ENCODE data around the gene NEK9. TPM values are rescaled to one million over a fixed set of nuclear protein-coding genes. Genes with fewer than 3 reads are reported as not detected.
"Not testable (repeated sequence)": the region's sequence is repeated elsewhere in the genome, so short reads cannot be mapped to it uniquely, and the experiment has no call there.

The NEK9 gene
- total RNA-seq, 1 experiment from 2014 or later = 40.7 TPM

DNA sequence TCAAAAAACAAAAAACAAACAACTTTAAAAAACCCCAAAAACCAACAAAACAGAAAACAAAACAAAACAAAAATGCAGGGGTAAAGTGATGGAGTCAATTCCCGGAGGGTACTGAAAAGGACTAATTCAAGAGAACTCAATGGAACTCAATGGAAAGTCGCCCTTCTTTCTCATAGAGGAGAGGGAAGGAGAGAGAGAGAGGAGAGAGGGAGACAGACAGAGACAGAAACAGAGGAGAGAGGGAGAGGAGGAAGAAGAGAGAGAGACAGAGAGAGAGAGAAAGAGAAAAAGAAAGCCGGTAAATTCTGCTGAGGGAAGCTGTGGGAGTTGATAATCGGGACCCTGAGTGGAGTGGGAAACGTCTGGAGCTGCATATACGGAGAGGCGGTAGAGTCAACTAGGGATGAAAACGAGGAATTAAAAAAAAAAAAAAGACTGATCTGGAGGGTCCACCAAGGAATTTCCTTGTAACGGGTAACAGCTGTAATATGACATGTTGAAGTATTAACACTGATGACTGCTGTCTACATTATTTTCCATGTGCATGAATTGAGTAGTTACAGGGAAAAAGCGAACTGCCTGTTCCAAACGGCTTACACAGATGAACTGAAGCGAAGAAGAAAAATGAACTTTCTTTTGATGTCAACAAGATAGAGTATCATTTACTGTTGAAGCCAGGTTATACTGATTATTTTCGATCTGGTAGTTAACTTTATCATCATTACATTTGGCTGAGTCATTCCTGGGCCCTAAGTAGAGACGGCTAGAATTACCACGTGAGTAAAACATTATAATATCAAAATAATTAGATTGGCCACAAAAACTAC, 58.3 kb downstream of the NEK9 start:
- intact Hi-C loops (cut with micrococcal nuclease; ENCODE audit: unreplicated experiment) = no loop called here
- DNase-seq (ENCODE audit: low read depth, low spot score) (no peak), ATAC-seq (peak; percentile 18)
- TSS peak; percentile 94 for BruUV-seq (replicated peaks)
- no peaks in the 10 kb centered on the region for H3K9me3 ChIP-seq (ENCODE audit: control insufficient read depth, insufficient read depth, low read depth, low read length)
- H3K4me1 ChIP-seq (ENCODE audit: control insufficient read depth, insufficient read depth, low read length) = peaks cover 11% of the 10 kb centered on the region
- TF ChIP-seq, protein P1, sequence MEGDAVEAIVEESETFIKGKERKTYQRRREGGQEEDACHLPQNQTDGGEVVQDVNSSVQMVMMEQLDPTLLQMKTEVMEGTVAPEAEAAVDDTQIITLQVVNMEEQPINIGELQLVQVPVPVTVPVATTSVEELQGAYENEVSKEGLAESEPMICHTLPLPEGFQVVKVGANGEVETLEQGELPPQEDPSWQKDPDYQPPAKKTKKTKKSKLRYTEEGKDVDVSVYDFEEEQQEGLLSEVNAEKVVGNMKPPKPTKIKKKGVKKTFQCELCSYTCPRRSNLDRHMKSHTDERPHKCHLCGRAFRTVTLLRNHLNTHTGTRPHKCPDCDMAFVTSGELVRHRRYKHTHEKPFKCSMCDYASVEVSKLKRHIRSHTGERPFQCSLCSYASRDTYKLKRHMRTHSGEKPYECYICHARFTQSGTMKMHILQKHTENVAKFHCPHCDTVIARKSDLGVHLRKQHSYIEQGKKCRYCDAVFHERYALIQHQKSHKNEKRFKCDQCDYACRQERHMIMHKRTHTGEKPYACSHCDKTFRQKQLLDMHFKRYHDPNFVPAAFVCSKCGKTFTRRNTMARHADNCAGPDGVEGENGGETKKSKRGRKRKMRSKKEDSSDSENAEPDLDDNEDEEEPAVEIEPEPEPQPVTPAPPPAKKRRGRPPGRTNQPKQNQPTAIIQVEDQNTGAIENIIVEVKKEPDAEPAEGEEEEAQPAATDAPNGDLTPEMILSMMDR (IDR thresholded peaks at IDR 0.05) = no peak
- ChIA-PET CTCF (no interaction called here), POLR2A (interaction anchor here (0.6 to 1.1 kb wide), 4 partner anchors 14 to 156 kb away, joined by 3 to 7 read pairs (median 6); no protein-coding TSS in a partner anchor)
- no peaks in the 10 kb centered on the region for H3K27me3 ChIP-seq (ENCODE audit: control insufficient read depth, insufficient read depth, low read length)
- H3K4me3 ChIP-seq (ENCODE audit: low read depth in 2 of 2, low read length in 2 of 2) = peak overlapping the region; percentile 64 to 72
- H3K36me3 ChIP-seq (ENCODE audit: control insufficient read depth, insufficient read depth, low read length) = no peaks in the 10 kb centered on the region; the same call in 1 of the 2 replicates
- in situ Hi-C loops (cut with HindIII; ENCODE audit: low pct_unique_long_range_greater_than_20kb, low sequenced_read_pairs) = no loop called here
- H3K27ac ChIP-seq (ENCODE audit: low read length) = peak overlapping the region; percentile 99

DNA sequence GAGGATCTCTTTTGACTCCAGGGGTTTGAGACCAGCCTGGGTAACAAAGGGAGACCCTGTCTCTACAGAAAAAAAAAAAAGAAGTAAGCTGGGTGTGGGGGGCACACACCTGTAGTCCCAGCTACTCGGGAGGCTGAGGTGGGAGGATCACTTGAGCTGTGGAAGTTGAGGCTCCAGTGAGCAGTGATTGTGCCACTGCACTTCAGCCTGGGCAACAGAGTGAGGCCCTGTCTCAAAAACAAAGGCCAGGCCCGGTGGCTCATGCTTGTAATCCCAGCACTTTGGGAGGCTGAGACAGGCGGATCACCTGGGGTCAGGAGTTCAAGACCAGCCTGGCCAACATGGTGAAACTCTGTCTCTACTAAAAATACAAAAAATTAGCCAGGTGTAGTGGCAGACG, 59.1 kb downstream of the NEK9 start:
- CTCF ChIA-PET; intact Hi-C loops (cut with micrococcal nuclease; ENCODE audit: unreplicated experiment); ATAC-seq; DNase-seq (ENCODE audit: low read depth, low spot score); H3K9me3 ChIP-seq (ENCODE audit: control insufficient read depth, insufficient read depth, low read depth, low read length); BruUV-seq (replicated peaks); in situ Hi-C loops (cut with HindIII; ENCODE audit: low pct_unique_long_range_greater_than_20kb, low sequenced_read_pairs); H3K27me3 ChIP-seq (ENCODE audit: control insufficient read depth, insufficient read depth, low read length); H3K36me3 ChIP-seq (ENCODE audit: control insufficient read depth, insufficient read depth, low read length): not testable (repeated sequence)
- H3K4me1 ChIP-seq (ENCODE audit: control insufficient read depth, insufficient read depth, low read length) = peaks cover 14% of the 10 kb centered on the region
- H3K4me3 ChIP-seq (ENCODE audit: low read depth in 2 of 2, low read length in 2 of 2) = peak overlapping the region; percentile 64 to 72
- peak overlapping the region; percentile 99 for H3K27ac ChIP-seq (ENCODE audit: low read length)
- POLR2A ChIA-PET = interaction anchor here (0.6 to 0.7 kb wide), 2 partner anchors 17 to 157 kb away, joined by 4 to 7 read pairs; no protein-coding TSS in a partner anchor

DNA sequence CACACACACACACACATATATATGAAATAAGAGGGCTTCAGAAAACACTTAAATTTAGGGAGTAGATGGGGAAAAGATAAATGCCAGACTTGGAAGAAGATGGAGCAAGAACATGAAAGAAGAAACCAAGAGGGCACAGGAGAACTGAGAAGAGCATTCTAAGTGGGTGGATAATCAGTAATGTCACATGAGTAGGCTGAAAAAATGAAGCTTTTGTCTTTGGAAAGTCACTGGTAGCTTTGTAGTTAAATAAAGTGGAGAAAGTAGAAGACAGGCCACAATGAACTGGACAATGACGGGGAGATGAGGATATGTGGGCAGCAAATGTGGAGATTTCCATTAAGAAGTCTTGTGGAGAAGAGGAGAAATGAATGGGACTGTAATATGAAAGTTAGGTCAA, 59.6 kb downstream of the NEK9 start:
- H3K4me3 ChIP-seq (ENCODE audit: low read depth in 2 of 2, low read length in 2 of 2) = peak overlapping the region in 1 of 2 experiments; percentile 72; a peak in 1 of 4 replicates
- ChIA-PET CTCF (no interaction called here), POLR2A (no interaction called here)
- no peaks in the 10 kb centered on the region; the same call in 1 of the 2 replicates for H3K36me3 ChIP-seq (ENCODE audit: control insufficient read depth, insufficient read depth, low read length)
- H3K27me3 ChIP-seq (ENCODE audit: control insufficient read depth, insufficient read depth, low read length) = no peaks in the 10 kb centered on the region
- no peak for DNase-seq (ENCODE audit: low read depth, low spot score)
- no peaks in the 10 kb centered on the region for H3K9me3 ChIP-seq (ENCODE audit: control insufficient read depth, insufficient read depth, low read depth, low read length)
- intact Hi-C loops (cut with micrococcal nuclease; ENCODE audit: unreplicated experiment) (no loop called here), in situ Hi-C loops (cut with HindIII; ENCODE audit: low pct_unique_long_range_greater_than_20kb, low sequenced_read_pairs) (no loop called here)
- H3K4me1 ChIP-seq (ENCODE audit: control insufficient read depth, insufficient read depth, low read length) = peaks cover 17% of the 10 kb centered on the region
- ATAC-seq = no peak
- no TSS peak for BruUV-seq (replicated peaks)
- peak overlapping the region; percentile 99; the same call in 1 of the 2 replicates for H3K27ac ChIP-seq (ENCODE audit: low read length)
- TF ChIP-seq, protein P1 (IDR thresholded peaks at IDR 0.05) = no peak
- TF ChIP-seq, protein P2, sequence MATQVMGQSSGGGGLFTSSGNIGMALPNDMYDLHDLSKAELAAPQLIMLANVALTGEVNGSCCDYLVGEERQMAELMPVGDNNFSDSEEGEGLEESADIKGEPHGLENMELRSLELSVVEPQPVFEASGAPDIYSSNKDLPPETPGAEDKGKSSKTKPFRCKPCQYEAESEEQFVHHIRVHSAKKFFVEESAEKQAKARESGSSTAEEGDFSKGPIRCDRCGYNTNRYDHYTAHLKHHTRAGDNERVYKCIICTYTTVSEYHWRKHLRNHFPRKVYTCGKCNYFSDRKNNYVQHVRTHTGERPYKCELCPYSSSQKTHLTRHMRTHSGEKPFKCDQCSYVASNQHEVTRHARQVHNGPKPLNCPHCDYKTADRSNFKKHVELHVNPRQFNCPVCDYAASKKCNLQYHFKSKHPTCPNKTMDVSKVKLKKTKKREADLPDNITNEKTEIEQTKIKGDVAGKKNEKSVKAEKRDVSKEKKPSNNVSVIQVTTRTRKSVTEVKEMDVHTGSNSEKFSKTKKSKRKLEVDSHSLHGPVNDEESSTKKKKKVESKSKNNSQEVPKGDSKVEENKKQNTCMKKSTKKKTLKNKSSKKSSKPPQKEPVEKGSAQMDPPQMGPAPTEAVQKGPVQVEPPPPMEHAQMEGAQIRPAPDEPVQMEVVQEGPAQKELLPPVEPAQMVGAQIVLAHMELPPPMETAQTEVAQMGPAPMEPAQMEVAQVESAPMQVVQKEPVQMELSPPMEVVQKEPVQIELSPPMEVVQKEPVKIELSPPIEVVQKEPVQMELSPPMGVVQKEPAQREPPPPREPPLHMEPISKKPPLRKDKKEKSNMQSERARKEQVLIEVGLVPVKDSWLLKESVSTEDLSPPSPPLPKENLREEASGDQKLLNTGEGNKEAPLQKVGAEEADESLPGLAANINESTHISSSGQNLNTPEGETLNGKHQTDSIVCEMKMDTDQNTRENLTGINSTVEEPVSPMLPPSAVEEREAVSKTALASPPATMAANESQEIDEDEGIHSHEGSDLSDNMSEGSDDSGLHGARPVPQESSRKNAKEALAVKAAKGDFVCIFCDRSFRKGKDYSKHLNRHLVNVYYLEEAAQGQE (IDR thresholded peaks at IDR 0.05; ENCODE audit: insufficient read depth in 1 of 2, low read depth in 2 of 2, low read length in 1 of 2) = no peak
- no peak for TF ChIP-seq POLR2AphosphoS5 (IDR thresholded peaks at IDR 0.05; ENCODE audit: low read depth, low read length)
- no peak for TF ChIP-seq TCF7L2 (IDR thresholded peaks at IDR 0.05; ENCODE audit: low read depth, low read length)
- TF ChIP-seq SIN3A (IDR thresholded peaks at IDR 0.05; ENCODE audit: borderline replicate concordance, insufficient read depth, low read depth, low read length) = no peak
